ENCODE measurements around the gene FDXACB1.

Gene FDXACB1

DNA sequence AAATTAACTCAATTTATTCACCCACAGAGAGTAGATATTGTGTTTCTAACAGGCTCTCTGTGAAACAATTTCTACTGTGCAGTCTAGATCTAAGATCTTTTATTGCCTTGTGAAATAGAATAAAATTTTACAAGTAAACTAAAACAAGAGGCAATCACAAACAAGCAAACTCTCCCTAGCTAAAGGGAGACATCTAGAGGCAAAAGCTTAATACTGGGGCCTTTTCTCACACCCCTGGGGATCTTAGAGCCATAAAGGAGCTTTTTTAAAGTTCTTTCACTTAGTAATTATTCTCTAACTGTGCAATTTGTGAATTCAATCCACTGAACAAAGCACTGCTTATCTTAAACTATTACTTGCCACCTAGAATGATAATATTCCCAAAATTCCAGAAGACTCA, 27.3 kb downstream of the FDXACB1 start:
- TF ChIP-seq, protein P1, sequence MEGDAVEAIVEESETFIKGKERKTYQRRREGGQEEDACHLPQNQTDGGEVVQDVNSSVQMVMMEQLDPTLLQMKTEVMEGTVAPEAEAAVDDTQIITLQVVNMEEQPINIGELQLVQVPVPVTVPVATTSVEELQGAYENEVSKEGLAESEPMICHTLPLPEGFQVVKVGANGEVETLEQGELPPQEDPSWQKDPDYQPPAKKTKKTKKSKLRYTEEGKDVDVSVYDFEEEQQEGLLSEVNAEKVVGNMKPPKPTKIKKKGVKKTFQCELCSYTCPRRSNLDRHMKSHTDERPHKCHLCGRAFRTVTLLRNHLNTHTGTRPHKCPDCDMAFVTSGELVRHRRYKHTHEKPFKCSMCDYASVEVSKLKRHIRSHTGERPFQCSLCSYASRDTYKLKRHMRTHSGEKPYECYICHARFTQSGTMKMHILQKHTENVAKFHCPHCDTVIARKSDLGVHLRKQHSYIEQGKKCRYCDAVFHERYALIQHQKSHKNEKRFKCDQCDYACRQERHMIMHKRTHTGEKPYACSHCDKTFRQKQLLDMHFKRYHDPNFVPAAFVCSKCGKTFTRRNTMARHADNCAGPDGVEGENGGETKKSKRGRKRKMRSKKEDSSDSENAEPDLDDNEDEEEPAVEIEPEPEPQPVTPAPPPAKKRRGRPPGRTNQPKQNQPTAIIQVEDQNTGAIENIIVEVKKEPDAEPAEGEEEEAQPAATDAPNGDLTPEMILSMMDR (IDR thresholded peaks at IDR 0.05; ENCODE audit: low read depth, low read length): peak; percentile 60
- no peak for DNase-seq (ENCODE audit: extremely low read depth, low read depth)

DNA sequence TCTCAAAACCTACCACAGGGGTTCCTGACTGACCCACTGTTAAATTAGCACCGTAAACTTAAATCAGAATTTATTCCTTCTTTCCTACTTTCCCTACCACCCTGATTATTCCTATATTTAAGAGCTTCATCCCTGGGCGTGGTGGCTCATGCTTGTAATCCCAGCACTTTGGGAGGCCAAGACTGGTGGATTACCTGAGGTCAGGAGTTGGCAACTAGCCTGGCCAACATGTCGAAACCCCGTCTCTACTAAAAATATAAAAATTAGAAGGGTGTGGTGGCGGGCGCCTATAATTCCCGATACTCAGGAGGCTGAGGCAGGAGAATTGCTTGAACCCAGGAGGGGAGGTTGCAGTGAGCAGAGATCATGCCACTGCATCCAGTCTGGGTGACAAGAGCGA, 27.9 kb downstream of the FDXACB1 start:
- TF ChIP-seq, protein P1 (IDR thresholded peaks at IDR 0.05; ENCODE audit: low read depth, low read length): no peak
- no peak for DNase-seq (ENCODE audit: extremely low read depth, low read depth)

DNA sequence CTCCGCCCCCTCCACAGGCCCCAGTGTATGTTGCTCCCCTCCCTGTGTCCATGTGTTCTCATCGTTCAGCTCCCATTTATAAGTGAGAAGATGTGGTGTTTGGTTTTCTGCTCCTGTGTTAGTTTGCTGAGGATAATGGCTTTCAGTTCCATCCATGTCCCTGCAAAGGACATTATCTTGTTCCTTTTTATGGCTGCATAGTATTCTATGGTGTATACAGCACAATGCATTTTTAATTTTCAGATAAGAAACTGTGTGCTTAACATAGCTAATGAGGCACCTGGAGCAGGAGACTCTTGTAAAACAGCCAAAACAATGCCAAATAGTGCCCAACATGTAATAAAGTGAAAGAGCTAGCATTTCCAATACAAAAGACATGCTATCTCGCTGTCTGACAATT, 29.3 kb downstream of the FDXACB1 start:
- TF ChIP-seq, protein P1 (IDR thresholded peaks at IDR 0.05; ENCODE audit: low read depth, low read length): no peak

DNA sequence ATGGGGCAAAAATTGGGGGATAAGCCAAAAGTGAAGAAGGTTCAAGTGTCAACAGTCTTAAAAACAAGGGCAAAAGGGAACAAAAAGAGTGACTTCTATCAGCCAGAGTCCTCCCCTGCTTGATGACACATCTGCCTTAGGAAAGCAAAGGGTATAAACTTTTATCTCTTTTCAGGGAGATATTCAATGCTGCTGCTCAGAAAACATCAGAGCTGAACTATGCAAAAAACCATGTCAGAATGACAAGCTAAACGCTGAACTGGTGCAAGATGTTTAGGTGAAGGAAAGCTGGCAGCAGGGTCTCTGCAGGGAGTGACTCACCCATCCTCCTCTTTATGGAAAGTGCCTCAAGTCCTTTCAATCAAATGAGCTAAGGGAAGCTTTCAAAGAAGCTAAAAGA, 32.3 kb downstream of the FDXACB1 start:
- DNase-seq (ENCODE audit: extremely low read depth, low read depth): no peak
- TF ChIP-seq, protein P1 (IDR thresholded peaks at IDR 0.05; ENCODE audit: low read depth, low read length): no peak

More for the DNA sequence above, 29.3 kb downstream of the FDXACB1 start:
- no peak for DNase-seq (ENCODE audit: extremely low read depth, low read depth)

DNA sequence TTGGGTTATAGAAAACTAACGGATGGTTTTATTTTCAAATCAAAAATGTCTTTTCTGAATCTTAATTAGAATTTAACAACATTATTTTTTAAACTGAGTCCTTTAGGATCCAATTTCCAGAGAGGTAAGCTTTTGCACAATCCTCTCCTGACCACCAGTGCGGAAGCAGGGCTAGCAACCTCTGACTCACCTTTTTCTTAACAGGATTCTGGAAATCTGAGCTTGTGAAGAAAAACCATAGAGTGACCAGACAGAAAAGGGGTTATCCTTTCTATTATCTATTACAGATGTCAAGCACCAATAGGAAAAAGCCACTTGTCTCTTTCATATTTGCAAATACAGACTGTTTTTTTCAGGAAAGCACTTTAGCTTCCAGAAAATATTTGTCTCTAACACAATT, 32.9 kb downstream of the FDXACB1 start:
- DNase-seq (ENCODE audit: extremely low read depth, low read depth): no peak
- TF ChIP-seq, protein P1 (IDR thresholded peaks at IDR 0.05; ENCODE audit: low read depth, low read length): no peak

DNA sequence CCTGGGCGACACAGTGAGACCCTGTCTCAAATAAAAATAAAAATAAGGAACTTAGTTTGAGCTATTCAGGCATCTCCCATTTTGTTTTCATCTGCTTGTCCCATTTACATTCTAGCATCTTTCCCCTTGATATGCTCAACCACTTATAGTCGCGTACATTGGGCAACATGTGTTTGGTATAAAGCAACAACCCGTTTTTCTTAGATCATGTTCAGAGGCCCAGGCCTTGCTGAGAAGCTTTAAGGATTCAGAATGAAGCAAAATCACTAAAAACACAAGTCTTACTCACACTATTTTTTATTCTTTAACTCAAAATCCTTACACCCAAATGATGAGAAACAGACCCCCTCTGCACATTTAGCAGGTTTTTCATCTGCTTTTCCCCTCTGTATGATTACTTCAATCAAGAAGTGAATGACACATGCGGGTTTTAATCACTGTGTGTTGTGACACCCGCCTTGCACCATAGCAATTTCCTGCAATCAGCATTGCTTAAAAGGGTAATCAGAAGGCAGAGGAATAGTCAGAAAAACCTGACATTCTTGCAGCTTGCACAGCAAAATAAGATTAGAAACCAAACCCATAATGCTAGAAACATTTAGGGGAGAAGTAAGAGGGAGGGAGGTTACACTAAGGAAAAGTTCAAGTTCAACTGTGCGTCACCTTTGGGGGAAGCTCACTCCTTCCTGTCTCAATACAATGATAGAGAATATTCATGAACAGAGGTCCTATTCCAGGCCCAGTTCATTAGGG, 33.5 kb downstream of the FDXACB1 start:
- no peak for DNase-seq (ENCODE audit: extremely low read depth, low read depth)
- TF ChIP-seq, protein P1 (IDR thresholded peaks at IDR 0.05; ENCODE audit: low read depth, low read length): no peak

DNA sequence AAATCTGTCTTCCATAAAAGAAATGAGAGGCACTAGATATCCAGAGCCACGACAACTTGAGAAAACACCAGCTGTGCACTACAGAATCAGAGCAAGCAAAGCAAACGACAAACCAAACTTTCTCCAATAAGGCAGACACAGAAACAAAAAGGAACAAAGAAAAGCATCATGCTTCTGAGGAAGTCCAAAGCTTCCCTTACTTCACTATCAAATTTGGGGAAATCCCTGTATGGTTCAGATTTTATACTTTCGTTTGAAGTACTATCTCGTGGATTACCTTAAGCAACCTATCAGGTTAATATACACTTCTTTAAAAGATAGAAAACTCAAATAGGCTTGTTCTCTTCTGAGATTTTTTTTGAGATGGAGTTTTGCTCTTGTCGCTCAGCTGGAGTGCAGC, 35.3 kb downstream of the FDXACB1 start:
- no peak for DNase-seq (ENCODE audit: extremely low read depth, low read depth)
- TF ChIP-seq, protein P1 (IDR thresholded peaks at IDR 0.05; ENCODE audit: low read depth, low read length): no peak

Measured in AG09319 (cell line).